GM18520 (cell line): ENCODE results near the gene FMNL2.
A peak's percentile ranks its signal among the peaks of the same experiment; 100 is the strongest.

ENCODE experiments used
- ATAC-seq: cut with Tn5 transposase; IDR thresholded peaks from one replicate; pipeline ENCODE4 v1.9.1; 2021; ENCODE audit not compliant: unreplicated experiment

FMNL2 gene

DNA sequence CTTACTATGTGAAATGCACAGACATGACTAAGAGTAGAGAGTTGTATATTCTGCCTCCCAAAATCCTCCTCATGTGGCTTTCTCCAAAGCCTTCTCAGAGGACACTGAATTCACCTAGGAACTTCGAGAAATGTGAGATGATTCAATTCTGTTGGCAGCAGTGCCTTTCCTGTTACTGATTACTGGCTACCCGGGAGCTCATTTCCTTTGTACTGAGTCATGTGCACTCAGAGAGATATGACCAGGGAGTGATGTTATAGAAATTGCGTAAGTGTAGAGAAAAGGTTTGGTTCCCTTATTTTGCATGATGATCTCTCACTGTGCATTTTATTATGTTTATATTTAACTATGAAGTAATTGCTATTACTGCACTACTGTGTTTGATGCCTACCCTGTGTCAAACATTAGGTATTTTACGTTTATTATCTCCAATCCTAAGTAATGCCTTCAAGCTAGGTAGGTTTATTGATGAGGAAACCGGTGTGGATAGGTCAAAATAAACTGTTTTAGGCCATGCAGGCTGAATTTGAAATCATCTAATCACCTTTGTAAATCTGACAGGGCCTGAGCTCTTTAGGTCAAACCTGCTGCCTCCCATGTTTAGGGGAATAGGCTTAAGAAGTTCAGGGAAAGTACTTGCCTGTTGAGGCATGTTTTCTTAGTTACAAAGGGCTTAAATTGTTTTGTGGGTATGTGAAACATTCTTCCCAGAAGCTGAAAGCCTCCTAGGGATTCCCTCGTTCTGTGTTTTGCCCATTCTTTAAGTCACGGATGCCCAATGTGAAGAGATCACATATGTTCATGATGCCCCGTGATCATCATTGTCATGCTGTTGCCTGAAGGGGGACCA is 86.8 kb downstream of the FMNL2 start:
- ATAC-seq = peak; percentile 76

DNA sequence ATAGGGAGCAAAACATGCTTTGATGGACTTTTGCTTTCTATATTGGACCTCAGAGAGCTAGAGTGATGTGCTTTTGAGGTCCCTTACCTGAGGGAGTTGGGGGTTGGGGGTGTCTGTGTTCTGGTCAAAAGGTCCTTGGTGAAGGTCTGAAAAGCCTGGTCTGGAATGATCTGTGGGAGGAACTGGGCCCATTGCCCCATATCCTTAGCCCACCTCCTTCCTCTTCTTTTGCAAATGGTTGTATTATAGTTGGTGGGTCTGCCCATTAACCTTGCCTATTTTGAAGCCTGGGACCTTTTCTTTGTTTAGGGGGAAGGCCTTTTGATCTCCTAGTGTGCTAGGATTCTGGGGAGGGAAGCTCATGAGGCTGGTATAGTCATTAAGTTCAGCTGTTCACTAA is 88.7 kb downstream of the FMNL2 start:
- no peak for ATAC-seq

DNA sequence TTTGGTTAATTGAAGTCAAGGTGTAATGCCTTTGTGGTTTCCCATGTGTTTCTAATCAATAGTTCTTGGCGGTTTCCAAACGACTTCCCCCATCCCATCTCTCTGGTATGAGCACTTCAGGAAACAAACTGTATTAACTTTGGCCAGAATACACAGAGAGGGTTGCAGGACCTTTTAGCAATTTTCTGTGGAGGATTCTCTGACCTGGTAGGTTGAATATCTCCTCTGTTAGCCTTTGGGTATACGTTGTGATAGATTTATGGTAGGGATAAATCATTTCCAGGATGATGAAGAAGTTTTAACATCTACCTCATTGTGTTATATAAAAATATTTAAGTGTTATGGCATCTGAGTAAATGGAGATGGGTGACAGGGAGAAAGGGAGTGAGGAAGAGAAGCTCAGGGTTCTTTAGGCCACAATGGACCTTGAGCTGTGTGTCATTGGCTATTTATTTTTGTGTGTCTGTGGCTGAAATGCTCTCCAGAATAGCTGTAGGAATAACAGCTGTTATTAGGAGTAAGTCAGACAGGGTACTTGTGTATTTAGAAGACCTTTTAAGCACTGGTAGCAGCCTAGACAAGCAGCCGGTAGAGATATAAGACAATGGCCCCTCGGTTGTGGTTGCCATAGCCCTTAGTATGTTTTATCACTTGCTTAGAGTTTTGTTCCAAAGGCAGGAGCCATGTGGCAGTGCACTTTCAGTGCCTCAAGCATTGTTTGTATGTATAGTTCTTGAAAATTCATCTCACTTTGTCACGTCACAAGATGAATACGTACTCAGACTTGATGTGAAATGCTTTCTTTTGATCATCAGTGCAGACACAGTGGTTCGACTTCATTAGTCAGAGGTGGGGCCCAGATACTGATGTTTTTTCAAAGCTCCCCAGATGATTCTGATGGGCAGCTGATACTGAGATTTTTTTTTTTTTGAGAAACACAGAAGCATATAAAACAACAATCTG is 91.1 kb downstream of the FMNL2 start:
- no peak for ATAC-seq

DNA sequence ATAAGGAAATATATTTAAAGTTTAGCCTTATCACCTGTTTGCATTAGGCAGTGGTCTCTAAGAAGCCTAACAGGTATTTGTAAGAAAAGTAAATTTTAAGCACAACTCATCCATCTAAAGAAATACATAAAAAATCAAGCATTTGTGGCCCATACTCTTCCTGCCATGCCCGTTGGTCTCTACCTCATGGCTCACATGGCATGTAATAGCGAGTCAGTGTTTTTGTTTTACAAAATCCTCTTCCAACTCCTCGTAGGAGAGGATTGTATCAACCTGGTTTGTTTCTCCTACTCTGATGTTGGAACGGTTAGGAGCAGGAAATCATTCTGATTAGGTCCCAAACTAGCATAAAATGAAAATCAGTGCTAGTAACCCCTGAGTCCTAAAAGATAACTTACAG is 91.8 kb downstream of the FMNL2 start:
- no peak for ATAC-seq

DNA sequence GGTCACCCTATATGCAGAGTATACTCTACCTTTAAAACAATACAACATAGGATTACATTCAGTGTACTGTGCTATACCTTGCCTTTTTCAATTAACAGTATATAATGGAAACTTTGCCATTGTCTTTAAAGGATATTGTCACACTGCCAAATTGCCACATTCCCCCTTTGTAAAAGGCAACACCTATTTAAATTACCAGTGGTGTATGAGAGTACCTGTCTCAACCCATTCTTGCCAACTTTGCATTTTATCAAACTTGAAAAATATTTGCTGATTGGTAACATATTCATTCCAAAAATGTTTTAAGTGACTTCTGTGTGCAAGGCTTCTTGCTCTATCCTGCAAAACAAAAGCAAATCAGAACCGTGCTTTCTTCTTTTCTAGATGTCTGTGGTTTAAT is 92.9 kb downstream of the FMNL2 start:
- ATAC-seq = no peak

DNA sequence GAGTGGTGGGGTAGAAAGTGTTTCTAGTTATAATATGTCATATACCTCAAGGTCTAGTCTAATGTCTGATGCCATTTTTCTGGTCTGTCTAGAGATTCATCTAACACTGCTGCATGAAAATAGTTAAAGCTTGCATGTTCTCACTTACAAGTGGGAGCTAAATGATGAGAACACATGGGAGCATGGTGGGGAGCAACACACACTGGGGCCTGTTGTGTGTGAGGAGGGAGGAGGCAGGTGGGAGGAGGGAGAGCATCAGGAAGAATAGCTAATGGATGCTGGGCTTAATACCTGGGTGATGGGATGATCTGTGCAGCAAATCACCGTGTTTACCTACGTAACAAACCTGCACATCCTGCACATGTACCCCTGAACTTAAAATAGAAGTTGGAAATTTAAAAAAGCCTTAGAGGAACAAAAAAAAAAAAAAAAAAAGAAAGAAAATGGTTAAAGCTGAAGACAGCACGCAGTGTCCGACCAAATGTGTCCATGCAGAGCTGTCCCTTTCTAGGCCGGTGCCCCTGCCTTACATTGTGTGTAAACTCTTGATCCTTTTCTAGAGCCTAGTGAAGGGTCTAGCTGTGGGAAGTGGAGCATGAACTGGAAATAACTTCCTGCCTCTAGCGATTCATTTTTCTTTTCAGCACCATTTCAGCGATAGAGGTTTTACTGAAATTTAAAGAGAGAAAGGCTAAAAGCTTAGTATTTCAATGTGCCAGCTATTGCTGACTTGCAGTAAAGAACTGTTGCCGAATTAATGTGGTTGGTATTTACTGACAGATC is 94.0 kb downstream of the FMNL2 start:
- ATAC-seq = no peak

DNA sequence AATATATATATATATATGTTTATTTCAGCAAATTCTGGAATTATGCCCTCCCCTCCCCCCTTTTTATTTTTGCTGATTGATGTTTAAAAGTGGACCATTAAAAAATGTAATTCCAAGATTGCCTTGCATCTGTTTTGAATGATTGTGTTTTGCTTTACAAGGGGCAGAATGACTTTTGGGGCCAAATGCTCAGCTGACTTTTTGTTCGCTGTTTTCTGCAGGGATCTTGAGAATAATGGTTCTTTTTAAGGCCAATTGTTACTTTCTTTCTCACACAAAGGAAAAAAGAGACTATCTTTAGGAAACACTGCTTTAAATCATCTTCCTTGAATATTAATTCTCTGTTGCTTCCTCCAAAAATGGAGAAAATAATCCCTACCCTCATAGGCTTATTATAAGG is 95.9 kb downstream of the FMNL2 start:
- ATAC-seq = no peak

DNA sequence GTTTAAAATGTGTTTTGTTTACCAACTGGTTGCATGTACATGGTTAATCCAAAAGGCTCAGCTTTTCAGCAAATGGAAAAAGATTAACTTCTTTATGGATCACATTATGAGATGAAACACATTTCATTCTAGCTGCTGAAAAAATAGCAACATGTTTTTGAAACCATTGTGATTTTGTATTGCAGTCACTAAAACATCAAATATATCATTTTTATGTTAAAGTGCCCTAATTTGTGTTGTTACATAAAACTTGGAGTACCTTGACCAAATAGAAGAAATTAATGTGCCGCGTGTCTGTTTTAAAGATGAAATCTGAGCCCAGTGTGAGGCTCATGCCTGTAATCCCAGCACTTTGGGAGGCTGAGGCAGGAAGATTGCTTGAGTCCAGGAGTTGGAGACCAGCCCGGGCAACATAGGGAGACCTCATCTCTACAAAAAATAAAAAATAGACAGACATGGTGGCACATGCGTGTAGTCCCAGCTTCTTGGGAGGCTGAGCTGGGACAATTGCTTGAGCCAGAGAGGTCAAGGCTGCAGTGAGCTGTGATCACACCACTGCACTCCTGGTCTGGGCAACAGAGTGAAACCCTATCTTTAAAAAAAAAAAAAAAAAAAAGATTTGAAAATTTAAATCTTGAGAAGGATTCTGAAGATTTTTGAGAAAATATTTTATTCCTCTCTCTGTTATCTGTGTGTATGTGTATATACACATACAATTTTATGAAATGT is 96.6 kb downstream of the FMNL2 start:
- no peak for ATAC-seq

DNA sequence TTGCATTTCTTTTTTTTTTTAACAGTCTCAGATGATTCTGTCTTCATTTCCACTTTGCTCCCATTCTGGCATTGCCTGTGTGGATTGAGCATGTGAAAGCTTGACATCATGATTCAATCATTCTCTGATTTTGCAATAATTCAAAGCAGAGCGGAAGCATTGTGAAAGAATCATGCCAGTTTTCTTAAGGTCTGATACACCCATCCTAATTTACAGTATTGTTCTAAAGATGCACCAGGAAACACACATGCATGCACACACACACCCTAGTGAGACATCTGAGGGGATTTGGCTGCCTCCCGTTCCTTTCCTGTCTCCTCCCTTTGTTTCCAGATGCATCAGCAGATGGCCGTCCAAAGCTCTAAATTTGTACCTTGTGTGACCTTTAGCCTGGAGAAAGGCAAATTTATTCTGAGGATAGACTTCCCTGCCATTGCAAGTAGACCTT is 97.3 kb downstream of the FMNL2 start:
- ATAC-seq = no peak

DNA sequence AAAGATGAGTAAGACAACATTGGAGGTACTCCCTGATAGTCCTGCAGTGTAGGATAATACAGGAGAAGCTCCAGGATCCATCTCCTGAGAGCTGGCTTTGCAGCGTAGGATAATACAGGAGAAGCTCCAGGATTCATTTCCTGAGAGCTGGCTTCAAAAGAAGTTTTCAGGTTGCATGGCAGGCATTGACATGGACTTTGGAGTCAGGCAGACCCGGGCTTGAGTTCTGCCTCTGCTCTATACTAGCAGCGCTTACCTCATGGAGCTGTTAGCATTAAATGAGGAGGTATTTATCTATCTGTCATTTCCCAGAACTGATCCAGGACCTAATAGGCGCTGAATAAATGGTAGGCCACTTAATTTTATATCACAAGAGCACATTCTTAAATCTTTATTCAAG is 97.8 kb downstream of the FMNL2 start:
- ATAC-seq = no peak

DNA sequence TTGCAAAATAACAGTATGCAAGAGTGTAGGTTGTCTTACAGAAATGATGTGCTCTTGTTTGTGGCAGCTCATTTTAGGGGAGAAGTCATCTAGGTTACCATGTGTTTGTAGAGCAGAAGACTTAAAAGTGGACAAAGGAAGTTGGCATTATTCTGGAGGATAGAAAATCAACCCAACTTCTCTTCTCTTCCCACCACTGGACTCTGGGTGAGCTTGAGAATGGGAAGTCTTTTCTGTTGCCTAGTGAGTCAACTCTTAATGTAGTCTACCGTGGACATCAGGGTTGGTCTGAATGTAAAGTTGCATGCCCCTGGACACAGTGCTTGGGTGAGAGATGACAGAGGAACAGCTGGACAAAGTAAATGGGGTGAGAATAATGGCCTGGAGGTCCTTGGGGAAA is 98.3 kb downstream of the FMNL2 start:
- ATAC-seq = no peak

DNA sequence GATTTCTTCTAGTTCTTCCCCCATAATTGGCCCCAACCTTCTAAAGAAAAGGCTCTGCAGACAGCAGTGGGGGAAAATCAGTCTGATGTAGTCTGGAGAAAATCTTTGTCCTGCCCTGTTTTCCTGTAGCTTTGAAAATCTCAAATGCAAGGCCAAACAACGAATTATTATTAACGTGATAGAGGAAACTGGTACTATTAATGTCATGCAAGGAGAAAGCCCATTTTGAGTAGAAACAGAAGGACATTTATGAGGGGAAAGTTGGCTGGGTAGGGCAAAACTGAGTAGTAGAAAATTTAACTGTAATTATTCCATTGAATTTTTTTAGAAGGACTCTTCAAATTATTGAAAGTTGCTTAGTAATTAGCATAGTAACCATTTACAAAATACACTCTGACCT is 98.8 kb downstream of the FMNL2 start:
- ATAC-seq = no peak

DNA sequence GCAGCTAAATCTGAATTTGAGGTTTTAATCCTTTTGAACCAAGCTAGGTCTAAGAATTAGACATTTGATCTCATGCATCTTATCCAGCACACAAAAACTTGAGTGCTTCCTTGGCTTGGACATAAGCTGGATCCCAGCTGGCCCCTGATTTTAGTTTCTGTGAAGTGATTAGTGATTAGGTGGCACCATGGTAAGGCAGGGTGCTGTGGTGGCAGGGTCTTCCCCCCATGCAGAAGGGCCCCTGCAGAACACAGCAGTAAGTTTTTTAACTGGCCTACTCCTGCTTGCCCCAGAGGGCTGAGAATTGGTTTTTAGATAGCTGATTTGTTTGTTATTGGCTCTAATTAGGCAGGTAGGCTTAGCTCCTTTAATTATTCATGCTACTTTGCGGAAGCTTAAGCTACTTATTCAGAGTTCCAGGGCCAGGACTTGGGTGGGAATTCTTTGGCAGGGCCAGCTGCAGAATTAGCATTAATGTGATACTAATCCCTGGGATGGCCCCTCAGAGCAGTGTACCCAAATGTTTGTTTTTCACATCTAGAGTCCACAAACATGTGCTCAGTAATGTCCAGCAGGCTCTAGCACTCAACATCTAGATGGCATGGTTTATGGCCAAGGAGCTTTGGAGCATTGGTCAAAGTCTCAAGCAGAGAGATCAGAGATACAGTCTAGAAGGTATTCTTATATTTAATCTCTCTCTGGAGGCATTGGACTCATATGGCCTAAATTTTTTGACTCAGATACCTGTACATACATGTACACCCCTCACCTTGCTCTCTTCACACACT is 99.6 kb downstream of the FMNL2 start:
- no peak for ATAC-seq

DNA sequence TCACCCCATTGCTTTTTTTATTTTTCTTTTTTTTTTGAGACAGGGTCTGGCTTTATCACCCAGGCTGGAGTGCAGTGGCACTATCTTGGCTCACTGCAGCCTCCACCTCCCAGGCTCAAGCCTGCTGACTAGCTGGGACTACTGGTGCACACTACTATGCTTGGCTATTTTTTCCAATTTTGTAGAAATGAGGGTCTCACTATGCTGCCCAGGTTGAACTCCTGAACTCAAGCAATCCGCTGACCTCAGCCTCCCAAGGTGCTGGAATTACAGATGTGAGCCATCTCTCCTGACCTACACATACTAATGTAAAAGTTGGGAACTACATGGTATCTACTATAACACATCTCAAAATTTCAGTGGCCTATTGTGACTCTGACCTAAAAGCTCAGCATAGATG is 101.2 kb downstream of the FMNL2 start:
- ATAC-seq = no peak

DNA sequence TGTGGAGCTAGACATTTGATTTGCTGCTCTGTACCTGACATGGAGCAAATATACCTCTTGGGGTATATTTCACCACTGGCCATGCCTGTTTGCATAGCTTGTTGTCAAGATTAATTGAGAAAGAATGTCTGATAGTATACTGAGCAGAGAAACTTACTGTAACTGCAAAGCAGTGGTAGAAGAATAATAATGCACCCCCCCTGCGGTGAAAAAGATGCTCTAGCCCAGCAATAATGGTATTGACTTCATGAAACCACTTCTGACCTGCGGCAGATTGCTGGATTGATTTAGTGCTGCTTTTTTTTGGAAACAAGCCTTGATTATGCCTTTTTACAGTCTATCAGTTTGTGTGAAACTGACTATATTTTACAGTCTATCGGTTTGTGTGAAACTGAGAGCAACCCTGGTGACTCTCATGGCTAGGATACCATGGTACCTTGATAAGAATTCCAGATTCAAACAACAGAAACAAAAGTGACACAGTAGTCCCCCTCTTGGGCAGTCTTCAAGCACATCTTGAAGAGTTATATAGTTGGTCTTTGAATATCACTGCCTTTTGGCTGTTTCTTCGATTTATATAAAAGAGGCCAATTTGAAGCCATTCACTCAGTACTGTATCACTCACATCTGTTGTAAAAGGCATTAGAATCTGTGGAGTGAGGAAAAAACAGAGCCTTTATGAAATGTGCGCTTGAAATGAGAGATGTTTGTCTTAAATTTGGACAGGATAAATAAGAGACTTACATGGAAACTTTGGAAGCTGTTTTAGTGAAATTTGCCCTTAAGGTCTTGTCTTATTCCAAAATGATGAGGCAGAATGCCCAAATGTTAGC is 102.5 kb downstream of the FMNL2 start:
- no peak for ATAC-seq

DNA sequence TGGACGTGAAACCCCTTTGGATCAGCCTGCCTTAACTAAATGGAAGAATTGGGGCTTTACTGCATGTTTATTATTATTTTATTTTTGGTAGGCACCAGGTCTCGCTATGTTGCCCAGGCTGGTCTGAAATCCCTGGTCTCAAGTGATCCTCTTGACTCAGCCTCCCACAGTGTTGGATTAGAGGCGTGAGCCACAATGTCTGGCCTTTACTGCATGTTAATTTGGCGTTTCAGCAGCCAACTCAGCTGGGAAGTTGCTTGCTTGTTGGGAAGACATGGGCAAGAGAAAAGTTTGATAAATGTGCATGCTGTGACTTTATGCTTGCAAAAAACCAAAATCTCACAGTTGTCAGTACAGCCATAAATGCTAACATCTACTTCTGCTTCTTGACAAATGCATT is 105.1 kb downstream of the FMNL2 start:
- ATAC-seq = no peak

DNA sequence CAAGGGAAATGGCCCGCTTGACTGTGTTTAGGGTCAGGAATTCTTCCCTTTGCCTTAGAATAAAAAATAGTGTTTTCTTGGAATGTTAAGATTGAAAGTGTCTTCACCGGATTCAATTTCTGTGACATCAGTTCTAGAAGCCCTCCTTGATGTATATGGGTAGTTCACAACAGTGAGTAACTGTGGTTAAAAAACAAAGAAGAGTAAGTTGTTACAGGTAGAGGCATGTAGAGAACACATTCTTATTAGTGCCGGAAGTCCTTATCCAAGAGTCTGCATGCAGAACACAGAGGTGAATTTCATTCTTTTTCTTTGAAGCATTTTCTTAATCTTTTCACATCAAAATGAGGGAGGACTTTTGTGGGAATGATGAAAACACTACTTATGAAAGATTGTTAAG is 105.5 kb downstream of the FMNL2 start:
- no peak for ATAC-seq

DNA sequence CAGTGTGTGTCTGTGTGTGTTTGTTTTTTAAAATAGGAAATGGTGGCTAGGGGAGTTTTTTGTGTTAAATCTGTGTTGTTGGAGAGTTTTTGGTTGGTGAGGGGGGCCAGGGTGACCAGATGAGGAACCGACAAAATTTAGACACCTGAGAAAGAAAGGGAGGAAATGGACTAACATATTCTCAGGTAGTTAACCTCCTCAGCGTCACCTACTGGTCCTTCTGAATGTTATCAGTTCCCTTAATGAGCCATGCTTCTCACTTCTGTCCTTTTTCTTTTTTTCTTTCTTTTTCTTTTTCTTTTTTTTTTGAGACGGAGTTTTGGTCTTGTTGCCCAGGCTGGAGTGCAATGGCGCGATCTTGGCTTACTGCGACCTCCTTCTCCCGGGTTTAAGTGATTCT is 107.0 kb downstream of the FMNL2 start:
- ATAC-seq = no peak

DNA sequence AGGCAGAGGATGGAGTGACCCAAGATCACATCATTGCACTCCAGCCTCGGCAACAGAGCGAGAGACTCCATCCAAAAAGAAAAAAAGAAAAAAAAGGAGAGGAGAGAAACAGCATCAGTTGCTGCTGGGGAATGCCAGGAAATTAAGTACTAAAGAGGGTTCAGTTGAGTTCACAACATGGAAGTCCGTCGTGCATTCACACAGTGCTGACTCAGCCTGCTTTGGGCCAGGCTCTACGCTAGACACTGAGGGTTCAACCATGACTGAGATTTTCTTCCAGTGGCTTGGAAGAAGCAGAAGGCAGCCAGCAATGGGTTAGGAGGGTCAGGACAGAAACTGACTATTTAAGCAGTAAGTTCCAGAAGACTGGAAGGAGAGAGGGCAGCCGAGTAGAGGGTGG is 108.8 kb downstream of the FMNL2 start:
- no peak for ATAC-seq
